ENCODE results near the gene PPIF.

DNA sequence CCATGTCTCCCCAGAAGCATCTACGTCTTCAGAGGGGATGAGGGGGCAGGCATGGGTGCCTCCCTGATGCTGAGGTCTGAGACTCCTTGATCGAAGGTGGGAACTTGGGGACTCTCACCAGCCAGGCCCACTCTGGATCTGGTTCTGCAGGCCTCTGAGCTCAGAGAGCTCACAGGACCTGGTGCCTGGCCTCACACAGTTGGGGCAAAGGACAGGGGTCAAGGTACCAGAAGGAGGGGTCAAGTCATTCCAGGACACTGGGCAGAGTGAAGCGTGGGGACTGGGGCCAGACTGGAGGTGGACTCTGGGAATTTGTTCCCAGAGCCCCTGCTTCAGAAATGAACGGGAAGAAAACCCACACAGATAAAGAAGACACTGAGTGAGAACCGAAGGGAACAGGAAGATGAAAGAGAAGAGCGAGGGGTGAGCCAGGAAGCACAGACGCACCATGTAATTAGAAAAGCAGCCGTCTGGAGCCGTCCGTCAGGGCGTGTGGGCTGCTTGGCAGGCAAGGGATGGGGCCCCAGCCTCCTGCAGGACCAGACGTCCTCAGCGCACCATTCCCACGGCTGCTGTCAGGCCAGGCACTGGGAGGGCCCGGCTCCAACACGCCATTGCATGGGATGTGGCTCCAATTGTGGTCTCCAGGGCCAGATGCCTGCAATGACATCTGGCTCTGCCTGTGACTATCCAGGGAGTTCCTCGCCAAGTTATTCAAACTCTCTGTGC lies 50.5 kb downstream of the PPIF start:
- TF ChIP-seq GATA2 (IDR thresholded peaks at IDR 0.05; ENCODE audit: low read depth, low read length) (no peak), GATA3 (IDR thresholded peaks at IDR 0.05; ENCODE audit: low read depth, low read length) (no peak)
